HepG2 (cell line): ENCODE data around the gene LPCAT4. TPM values are rescaled to one million over a fixed set of nuclear protein-coding genes. Genes with fewer than 3 reads are reported as not detected.

Experiments used
- ATAD3A ChIP-seq: sonication (generic); formaldehyde crosslinking; IDR thresholded peaks from 2 replicates; pipeline ENCODE4 v1.4.0; 2020; ENCODE audit warnings: missing genetic modification reagents
- ATF1 ChIP-seq: IDR thresholded peaks from 2 replicates; pipeline ENCODE4 v1.6.1; 2016; ENCODE audit warnings: mild to moderate bottlenecking, control low read depth
- DMAP1 ChIP-seq: IDR thresholded peaks from 2 replicates; pipeline ENCODE4 v1.6.1; 2016
- DR1 ChIP-seq: sonication (generic); formaldehyde crosslinking; IDR thresholded peaks from 2 replicates; pipeline ENCODE4 v1.8.0; 2021; ENCODE audit warnings: mild to moderate bottlenecking, missing genetic modification reagents, inconsistent platforms
- ELF4 ChIP-seq: sonication (generic); formaldehyde crosslinking; IDR thresholded peaks from 2 replicates; pipeline ENCODE4 v1.5.0; 2020; ENCODE audit warnings: missing genetic modification reagents, mild to moderate bottlenecking, moderate library complexity, borderline replicate concordance
- FOXK1 ChIP-seq: sonication (generic); formaldehyde crosslinking; IDR thresholded peaks from 2 replicates; pipeline ENCODE4 v1.4.0; 2020; ENCODE audit warnings: low read depth, missing genetic modification reagents, borderline replicate concordance
- HDAC2 ChIP-seq: sonication (generic); formaldehyde crosslinking; IDR thresholded peaks from 2 replicates; pipeline ENCODE4 v1.4.0; 2020; ENCODE audit warnings: missing genetic modification reagents
- KLF13 ChIP-seq: sonication (generic); formaldehyde crosslinking; IDR thresholded peaks from 2 replicates; pipeline ENCODE4 v1.4.0; 2020; ENCODE audit warnings: mild to moderate bottlenecking, missing genetic modification reagents
- MXI1 ChIP-seq: IDR thresholded peaks from 3 replicates; pipeline ENCODE4 v1.6.1; 2012; ENCODE audit warnings: low read depth, low read length, inconsistent platforms, borderline replicate concordance
- POLR2A ChIP-seq, 2 experiments: IDR thresholded peaks; 2 replicates each; pipeline ENCODE4 v1.6.1; 2011; ENCODE audit warnings: low read depth in 2 of 2, low read length in 2 of 2, mild to moderate bottlenecking in 1 of 2, moderate library complexity in 1 of 2; ENCODE audit not compliant: insufficient read depth in 1 of 2
- TAF1 ChIP-seq: sonication (generic); formaldehyde crosslinking; IDR thresholded peaks from 2 replicates; pipeline ENCODE4 v1.4.0; 2020; ENCODE audit warnings: missing genetic modification reagents
- ZFAT ChIP-seq: sonication (generic); formaldehyde crosslinking; conservative IDR thresholded peaks from 2 replicates; pipeline ENCODE4 v1.8.1; 2023; ENCODE audit warnings: missing genetic modification reagents, inconsistent platforms
- ZKSCAN8 ChIP-seq: IDR thresholded peaks from 2 replicates; pipeline ENCODE4 v1.6.1; 2016; ENCODE audit warnings: borderline replicate concordance, missing genetic modification reagents, missing compliant biosample characterization
- ZNF101 ChIP-seq: sonication (generic); formaldehyde crosslinking; IDR thresholded peaks from 2 replicates; pipeline ENCODE4 v1.4.0; 2020; ENCODE audit warnings: mild to moderate bottlenecking, low read depth, missing genetic modification reagents, borderline replicate concordance
- ZNF263 ChIP-seq: sonication (generic); formaldehyde crosslinking; IDR thresholded peaks from 2 replicates; pipeline ENCODE4 v1.4.0; 2020; ENCODE audit warnings: missing genetic modification reagents
- ZNF296 ChIP-seq: sonication (generic); formaldehyde crosslinking; conservative IDR thresholded peaks from 2 replicates; pipeline ENCODE4 v1.5.0; 2020; ENCODE audit warnings: mild to moderate bottlenecking, missing genetic modification reagents
- ZNF501 ChIP-seq: sonication (generic); formaldehyde crosslinking; IDR thresholded peaks from 2 replicates; pipeline ENCODE4 v1.5.1; 2020; ENCODE audit warnings: mild to moderate bottlenecking, moderate library complexity, missing genetic modification reagents
- ZNF547 ChIP-seq: sonication (generic); formaldehyde crosslinking; IDR thresholded peaks from 2 replicates; pipeline ENCODE4 v1.5.1; 2020; ENCODE audit warnings: mild to moderate bottlenecking, missing genetic modification reagents
- ZNF792 ChIP-seq: IDR thresholded peaks from 2 replicates; pipeline ENCODE4 v1.6.1; 2016
- polyA plus RNA-seq, 8 experiments: library from polyadenylated mRNA; depleted of rRNA in 3 of 8; stranded (reverse) in 7 of 8; unstranded in 1 of 8; fragments of >200 nt; fragmentation: Illumina TruSeq in 4 of 8; extraction: Trizol in 4 of 8; gene quantifications; 2 replicates each; pipeline versions ENCODE4 v1.2.1 to v1.2.3, GENCODE V29; 2011 to 2016; ENCODE audit warnings: low read depth in 4 of 8, missing spikeins in 1 of 8, mixed read lengths in 1 of 8; ENCODE audit not compliant: insufficient read depth in 1 of 8
- total RNA-seq, 5 experiments: library from RNA; depleted of rRNA; stranded (reverse); fragments of >200 nt; fragmentation: Illumina TruSeq; extraction: Trizol; gene quantifications; 2 replicates each; pipeline ENCODE4 v1.2.3, GENCODE V29; 2016; ENCODE audit warnings: low read depth in 1 of 5
- TF ChIP-seq, protein P1 (sequence below): sonication (generic); formaldehyde crosslinking; conservative IDR thresholded peaks from 2 replicates; pipeline ENCODE4 v1.8.0; 2022; ENCODE audit warnings: low read depth, missing genetic modification reagents
- TF ChIP-seq, protein P2 (sequence below): IDR thresholded peaks from 2 replicates; pipeline ENCODE4 v1.6.1; 2016
- TF ChIP-seq, protein P3 (sequence below): sonication (generic); formaldehyde crosslinking; IDR thresholded peaks from 2 replicates; pipeline ENCODE4 v1.9.0; 2021; ENCODE audit warnings: missing genetic modification reagents, mild to moderate bottlenecking, borderline replicate concordance
- TF ChIP-seq, protein P4 (sequence below): sonication (generic); formaldehyde crosslinking; IDR thresholded peaks from 2 replicates; pipeline ENCODE4 v1.4.0; 2020; ENCODE audit warnings: missing genetic modification reagents

LPCAT4 gene
- total and polyA plus RNA-seq, 2 of the 13 experiments (the other 11 are each of a cell fraction or from before 2014, with no cell fraction given), result 8.1 to 57.1 TPM

DNA sequence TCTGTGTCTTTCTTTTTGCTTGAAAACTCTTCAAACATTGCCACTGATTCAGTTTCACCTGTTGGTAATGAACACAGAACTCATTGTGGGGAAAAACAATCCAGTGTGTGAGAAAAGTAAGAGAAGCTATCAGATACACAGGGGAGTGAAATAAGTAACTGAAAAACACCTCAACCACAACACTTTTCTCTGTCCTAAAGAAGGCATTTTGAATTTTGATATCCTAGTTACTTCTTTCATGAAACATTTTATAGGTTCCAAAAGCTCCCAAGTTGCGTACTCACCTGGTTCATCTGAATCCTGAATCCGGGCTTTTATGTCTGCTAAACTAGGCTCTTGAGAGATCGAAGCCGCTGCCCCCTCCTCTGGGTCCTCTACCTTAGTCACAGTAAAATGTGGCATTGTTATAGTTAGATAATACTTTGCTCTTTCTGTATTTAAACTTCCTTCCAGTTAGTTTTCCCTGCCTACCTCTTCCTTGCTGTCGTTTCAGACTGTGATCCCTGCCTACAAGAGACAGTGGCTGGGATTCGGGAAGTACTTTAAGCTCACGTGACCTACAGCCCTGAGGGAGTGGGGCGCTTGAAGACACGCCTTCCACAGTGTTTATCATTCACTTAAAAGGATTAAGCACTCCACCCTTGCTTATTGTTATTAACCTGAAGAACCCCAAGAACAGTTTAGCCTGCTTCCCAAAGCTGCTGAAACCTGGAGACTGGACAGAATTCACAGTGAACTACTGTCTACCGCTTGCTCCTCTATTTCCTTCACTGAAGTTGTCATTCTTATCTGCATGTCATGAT lies 48.5 kb downstream of the LPCAT4 start (continued):
- TF ChIP-seq, protein P1, sequence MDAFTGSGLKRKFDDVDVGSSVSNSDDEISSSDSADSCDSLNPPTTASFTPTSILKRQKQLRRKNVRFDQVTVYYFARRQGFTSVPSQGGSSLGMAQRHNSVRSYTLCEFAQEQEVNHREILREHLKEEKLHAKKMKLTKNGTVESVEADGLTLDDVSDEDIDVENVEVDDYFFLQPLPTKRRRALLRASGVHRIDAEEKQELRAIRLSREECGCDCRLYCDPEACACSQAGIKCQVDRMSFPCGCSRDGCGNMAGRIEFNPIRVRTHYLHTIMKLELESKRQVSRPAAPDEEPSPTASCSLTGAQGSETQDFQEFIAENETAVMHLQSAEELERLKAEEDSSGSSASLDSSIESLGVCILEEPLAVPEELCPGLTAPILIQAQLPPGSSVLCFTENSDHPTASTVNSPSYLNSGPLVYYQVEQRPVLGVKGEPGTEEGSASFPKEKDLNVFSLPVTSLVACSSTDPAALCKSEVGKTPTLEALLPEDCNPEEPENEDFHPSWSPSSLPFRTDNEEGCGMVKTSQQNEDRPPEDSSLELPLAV (CRISPR knock-in tag), result no peak
- TF ChIP-seq, protein P2, sequence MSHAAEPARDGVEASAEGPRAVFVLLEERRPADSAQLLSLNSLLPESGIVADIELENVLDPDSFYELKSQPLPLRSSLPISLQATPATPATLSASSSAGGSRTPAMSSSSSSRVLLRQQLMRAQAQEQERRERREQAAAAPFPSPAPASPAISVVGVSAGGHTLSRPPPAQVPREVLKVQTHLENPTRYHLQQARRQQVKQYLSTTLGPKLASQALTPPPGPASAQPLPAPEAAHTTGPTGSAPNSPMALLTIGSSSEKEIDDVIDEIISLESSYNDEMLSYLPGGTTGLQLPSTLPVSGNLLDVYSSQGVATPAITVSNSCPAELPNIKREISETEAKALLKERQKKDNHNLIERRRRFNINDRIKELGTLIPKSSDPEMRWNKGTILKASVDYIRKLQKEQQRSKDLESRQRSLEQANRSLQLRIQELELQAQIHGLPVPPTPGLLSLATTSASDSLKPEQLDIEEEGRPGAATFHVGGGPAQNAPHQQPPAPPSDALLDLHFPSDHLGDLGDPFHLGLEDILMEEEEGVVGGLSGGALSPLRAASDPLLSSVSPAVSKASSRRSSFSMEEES (CRISPR knock-in tag), result peak; percentile 61; the same call in 1 of the 2 replicates
- no peak for TF ChIP-seq KLF13 (CRISPR knock-in tag)
- 0 out of 2 replicates have a peak, but pooled peaks have one; percentile 28 for TF ChIP-seq ZNF547 (CRISPR knock-in tag)
- TF ChIP-seq, protein P3, sequence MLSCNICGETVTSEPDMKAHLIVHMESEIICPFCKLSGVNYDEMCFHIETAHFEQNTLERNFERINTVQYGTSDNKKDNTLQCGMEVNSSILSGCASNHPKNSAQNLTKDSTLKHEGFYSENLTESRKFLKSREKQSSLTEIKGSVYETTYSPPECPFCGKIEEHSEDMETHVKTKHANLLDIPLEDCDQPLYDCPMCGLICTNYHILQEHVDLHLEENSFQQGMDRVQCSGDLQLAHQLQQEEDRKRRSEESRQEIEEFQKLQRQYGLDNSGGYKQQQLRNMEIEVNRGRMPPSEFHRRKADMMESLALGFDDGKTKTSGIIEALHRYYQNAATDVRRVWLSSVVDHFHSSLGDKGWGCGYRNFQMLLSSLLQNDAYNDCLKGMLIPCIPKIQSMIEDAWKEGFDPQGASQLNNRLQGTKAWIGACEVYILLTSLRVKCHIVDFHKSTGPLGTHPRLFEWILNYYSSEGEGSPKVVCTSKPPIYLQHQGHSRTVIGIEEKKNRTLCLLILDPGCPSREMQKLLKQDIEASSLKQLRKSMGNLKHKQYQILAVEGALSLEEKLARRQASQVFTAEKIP, result no peak
- TF ChIP-seq ZKSCAN8 (CRISPR knock-in tag), result no peak
- peak; percentile 69 for TF ChIP-seq TAF1 (CRISPR knock-in tag)
- no peak for TF ChIP-seq ZNF792 (CRISPR knock-in tag)
- TF ChIP-seq ATF1 (CRISPR knock-in tag), result peak; percentile 39; the same call in 1 of the 2 replicates
- 0 out of 2 replicates have a peak, but pooled peaks have one; percentile 53 for TF ChIP-seq ZNF501 (CRISPR knock-in tag)
- TF ChIP-seq, protein P4, sequence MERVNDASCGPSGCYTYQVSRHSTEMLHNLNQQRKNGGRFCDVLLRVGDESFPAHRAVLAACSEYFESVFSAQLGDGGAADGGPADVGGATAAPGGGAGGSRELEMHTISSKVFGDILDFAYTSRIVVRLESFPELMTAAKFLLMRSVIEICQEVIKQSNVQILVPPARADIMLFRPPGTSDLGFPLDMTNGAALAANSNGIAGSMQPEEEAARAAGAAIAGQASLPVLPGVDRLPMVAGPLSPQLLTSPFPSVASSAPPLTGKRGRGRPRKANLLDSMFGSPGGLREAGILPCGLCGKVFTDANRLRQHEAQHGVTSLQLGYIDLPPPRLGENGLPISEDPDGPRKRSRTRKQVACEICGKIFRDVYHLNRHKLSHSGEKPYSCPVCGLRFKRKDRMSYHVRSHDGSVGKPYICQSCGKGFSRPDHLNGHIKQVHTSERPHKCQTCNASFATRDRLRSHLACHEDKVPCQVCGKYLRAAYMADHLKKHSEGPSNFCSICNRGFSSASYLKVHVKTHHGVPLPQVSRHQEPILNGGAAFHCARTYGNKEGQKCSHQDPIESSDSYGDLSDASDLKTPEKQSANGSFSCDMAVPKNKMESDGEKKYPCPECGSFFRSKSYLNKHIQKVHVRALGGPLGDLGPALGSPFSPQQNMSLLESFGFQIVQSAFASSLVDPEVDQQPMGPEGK (CRISPR knock-in tag), result 0 out of 2 replicates have a peak, but pooled peaks have one; percentile 14
- TF ChIP-seq ELF4, result 0 out of 2 replicates have a peak, but pooled peaks have one; percentile 28
- no peak for TF ChIP-seq ZNF101 (CRISPR knock-in tag)
- TF ChIP-seq DR1 (CRISPR knock-in tag), result no peak
- TF ChIP-seq HDAC2 (CRISPR knock-in tag), result no peak; the same call in none of the 2 replicates
- 0 out of 2 replicates have a peak, but pooled peaks have one; percentile 25 for TF ChIP-seq DMAP1
- TF ChIP-seq ATAD3A (CRISPR knock-in tag), result no peak
- TF ChIP-seq ZNF263, result no peak
- no peak for TF ChIP-seq ZNF296 (CRISPR knock-in tag)
- no peak for TF ChIP-seq ZFAT (CRISPR knock-in tag)
- TF ChIP-seq MXI1, result peak; percentile 25; the same call in 1 of the 3 replicates
- TF ChIP-seq FOXK1 (CRISPR knock-in tag), result peak; percentile 21; the same call in 1 of the 2 replicates
- TF ChIP-seq POLR2A (IDR thresholded peaks at IDR 0.05; ENCODE audit: insufficient read depth in 1 of 2, low read depth in 2 of 2, low read length in 2 of 2), result peak; percentile 62 to 72; a peak in 3 of 4 replicates
